Measurements from ENCODE around the gene EYS.

DNA sequence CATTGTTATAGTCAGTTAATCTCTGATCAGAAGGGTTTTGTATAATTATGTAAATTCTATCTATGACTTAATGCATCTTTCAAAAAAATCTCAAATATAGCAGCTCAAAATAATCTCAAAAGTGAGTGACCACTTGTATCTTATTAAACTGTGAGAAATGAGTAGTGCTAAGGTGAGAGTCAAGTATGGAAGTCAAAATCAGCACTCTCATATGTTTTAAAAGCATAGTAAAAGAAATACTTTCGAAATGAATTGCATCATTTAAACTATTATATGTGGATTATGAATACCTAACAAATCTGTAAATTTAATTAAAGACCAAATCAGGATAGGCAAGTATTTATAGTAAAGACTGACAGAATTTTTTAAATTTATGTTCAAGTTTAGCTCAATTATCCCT lies 1425.9 kb downstream of the EYS start:
- TF ChIP-seq POLR2AphosphoS5 (IDR thresholded peaks at IDR 0.05; ENCODE audit: low read depth, low read length), result no peak
- TF ChIP-seq CTCF (IDR thresholded peaks at IDR 0.05 in 2 of 3, conservative IDR thresholded peaks at IDR 0.05 in 1 of 3; ENCODE audit: borderline replicate concordance in 1 of 3, insufficient read depth in 1 of 3, low read depth in 2 of 3, low read length in 2 of 3), result no peak
- no peak for TF ChIP-seq ZNF274 (IDR thresholded peaks at IDR 0.05; ENCODE audit: low read depth, low read length)
